HepG2 (cell line): Measurements from ENCODE around the gene SENP5. TPM values are rescaled to one million over a fixed set of nuclear protein-coding genes. Genes with fewer than 3 reads are reported as not detected.

ENCODE experiments used
- ATF6 ChIP-seq: sonication (generic); formaldehyde crosslinking; conservative IDR thresholded peaks from 2 replicates; pipeline ENCODE4 v1.4.0; 2020; ENCODE audit warnings: missing genetic modification reagents
- BRD4 ChIP-seq: sonication (generic); formaldehyde crosslinking; IDR thresholded peaks from 2 replicates; pipeline ENCODE4 v1.4.0; 2020; ENCODE audit warnings: missing genetic modification reagents
- HIVEP1 ChIP-seq: sonication (generic); formaldehyde crosslinking; IDR thresholded peaks from 2 replicates; pipeline ENCODE4 v1.4.0; 2020; ENCODE audit warnings: mild to moderate bottlenecking, missing genetic modification reagents
- MXI1 ChIP-seq: IDR thresholded peaks from 3 replicates; pipeline ENCODE4 v1.6.1; 2012; ENCODE audit warnings: low read depth, low read length, inconsistent platforms, borderline replicate concordance
- POLR2G ChIP-seq: fragments of 200-400 bp; formaldehyde crosslinking; IDR thresholded peaks from 2 replicates; pipeline ENCODE4 v1.6.1; 2018; ENCODE audit warnings: mild to moderate bottlenecking, low read depth, low read length, moderate library complexity
- RBFOX2 ChIP-seq: fragments of 200-400 bp; formaldehyde crosslinking; IDR thresholded peaks from 2 replicates; pipeline ENCODE4 v1.6.1; 2017; ENCODE audit warnings: low read depth, mild to moderate bottlenecking, low read length
- SP4 ChIP-seq: sonication (generic); formaldehyde crosslinking; IDR thresholded peaks from 2 replicates; pipeline ENCODE4 v1.8.1; 2023; ENCODE audit warnings: mild to moderate bottlenecking, missing genetic modification reagents
- U2AF2 ChIP-seq: fragments of 200-400 bp; formaldehyde crosslinking; IDR thresholded peaks from 2 replicates; pipeline ENCODE4 v1.6.1; 2017; ENCODE audit warnings: low read depth, mild to moderate bottlenecking, low read length
- ZBTB39 ChIP-seq: sonication (generic); formaldehyde crosslinking; IDR thresholded peaks from 2 replicates; pipeline ENCODE4 v1.5.0; 2020; ENCODE audit warnings: missing genetic modification reagents
- ZNF576 ChIP-seq: sonication (generic); formaldehyde crosslinking; IDR thresholded peaks from 2 replicates; pipeline ENCODE4 v1.4.0; 2020; ENCODE audit warnings: mild to moderate bottlenecking, missing genetic modification reagents
- polyA plus RNA-seq, 8 experiments: library from polyadenylated mRNA; depleted of rRNA in 3 of 8; stranded (reverse) in 7 of 8; unstranded in 1 of 8; fragments of >200 nt; fragmentation: Illumina TruSeq in 4 of 8; extraction: Trizol in 4 of 8; gene quantifications; 2 replicates each; pipeline versions ENCODE4 v1.2.1 to v1.2.3, GENCODE V29; 2011 to 2016; ENCODE audit warnings: low read depth in 4 of 8, missing spikeins in 1 of 8, mixed read lengths in 1 of 8; ENCODE audit not compliant: insufficient read depth in 1 of 8
- total RNA-seq, 5 experiments: library from RNA; depleted of rRNA; stranded (reverse); fragments of >200 nt; fragmentation: Illumina TruSeq; extraction: Trizol; gene quantifications; 2 replicates each; pipeline ENCODE4 v1.2.3, GENCODE V29; 2016; ENCODE audit warnings: low read depth in 1 of 5
- TF ChIP-seq, protein P1 (sequence below): sonication (generic); formaldehyde crosslinking; IDR thresholded peaks from 2 replicates; pipeline ENCODE4 v1.4.0; 2020; ENCODE audit warnings: missing genetic modification reagents
- TF ChIP-seq, protein P2 (sequence below): sonication (generic); formaldehyde crosslinking; IDR thresholded peaks from 2 replicates; pipeline ENCODE4 v1.4.0; 2020; ENCODE audit warnings: missing genetic modification reagents
- TF ChIP-seq, protein P3 (sequence below): sonication (generic); formaldehyde crosslinking; IDR thresholded peaks from 2 replicates; pipeline ENCODE4 v1.5.0; 2020; ENCODE audit warnings: mild to moderate bottlenecking, missing genetic modification reagents, borderline replicate concordance

The SENP5 gene
- total and polyA plus RNA-seq, 2 of the 13 experiments (the other 11 are each of a cell fraction or from before 2014, with no cell fraction given): 17.6 to 30.9 TPM

GRCh38 chr3:196969134-196969659 lies 101.5 kb downstream of the SENP5 start (continued):
- TF ChIP-seq ZBTB39 (CRISPR knock-in tag) (no peak), RBFOX2 (peak; percentile 93), HIVEP1 (peak; percentile 59; the same call in 1 of the 2 replicates), ZNF576 (CRISPR knock-in tag) (peak; percentile 66; the same call in 1 of the 2 replicates), ATF6 (CRISPR knock-in tag) (no peak), U2AF2 (no peak), BRD4 (CRISPR knock-in tag) (0 out of 2 replicates have a peak, but pooled peaks have one; percentile 31), MXI1 (no peak), SP4 (0 out of 2 replicates have a peak, but pooled peaks have one; percentile 35), POLR2G (peak; percentile 23; the same call in 1 of the 2 replicates)
- TF ChIP-seq, protein P1, sequence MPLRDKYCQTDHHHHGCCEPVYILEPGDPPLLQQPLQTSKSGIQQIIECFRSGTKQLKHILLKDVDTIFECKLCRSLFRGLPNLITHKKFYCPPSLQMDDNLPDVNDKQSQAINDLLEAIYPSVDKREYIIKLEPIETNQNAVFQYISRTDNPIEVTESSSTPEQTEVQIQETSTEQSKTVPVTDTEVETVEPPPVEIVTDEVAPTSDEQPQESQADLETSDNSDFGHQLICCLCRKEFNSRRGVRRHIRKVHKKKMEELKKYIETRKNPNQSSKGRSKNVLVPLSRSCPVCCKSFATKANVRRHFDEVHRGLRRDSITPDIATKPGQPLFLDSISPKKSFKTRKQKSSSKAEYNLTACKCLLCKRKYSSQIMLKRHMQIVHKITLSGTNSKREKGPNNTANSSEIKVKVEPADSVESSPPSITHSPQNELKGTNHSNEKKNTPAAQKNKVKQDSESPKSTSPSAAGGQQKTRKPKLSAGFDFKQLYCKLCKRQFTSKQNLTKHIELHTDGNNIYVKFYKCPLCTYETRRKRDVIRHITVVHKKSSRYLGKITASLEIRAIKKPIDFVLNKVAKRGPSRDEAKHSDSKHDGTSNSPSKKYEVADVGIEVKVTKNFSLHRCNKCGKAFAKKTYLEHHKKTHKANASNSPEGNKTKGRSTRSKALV: 0 out of 2 replicates have a peak, but pooled peaks have one; percentile 16
- TF ChIP-seq, protein P2, sequence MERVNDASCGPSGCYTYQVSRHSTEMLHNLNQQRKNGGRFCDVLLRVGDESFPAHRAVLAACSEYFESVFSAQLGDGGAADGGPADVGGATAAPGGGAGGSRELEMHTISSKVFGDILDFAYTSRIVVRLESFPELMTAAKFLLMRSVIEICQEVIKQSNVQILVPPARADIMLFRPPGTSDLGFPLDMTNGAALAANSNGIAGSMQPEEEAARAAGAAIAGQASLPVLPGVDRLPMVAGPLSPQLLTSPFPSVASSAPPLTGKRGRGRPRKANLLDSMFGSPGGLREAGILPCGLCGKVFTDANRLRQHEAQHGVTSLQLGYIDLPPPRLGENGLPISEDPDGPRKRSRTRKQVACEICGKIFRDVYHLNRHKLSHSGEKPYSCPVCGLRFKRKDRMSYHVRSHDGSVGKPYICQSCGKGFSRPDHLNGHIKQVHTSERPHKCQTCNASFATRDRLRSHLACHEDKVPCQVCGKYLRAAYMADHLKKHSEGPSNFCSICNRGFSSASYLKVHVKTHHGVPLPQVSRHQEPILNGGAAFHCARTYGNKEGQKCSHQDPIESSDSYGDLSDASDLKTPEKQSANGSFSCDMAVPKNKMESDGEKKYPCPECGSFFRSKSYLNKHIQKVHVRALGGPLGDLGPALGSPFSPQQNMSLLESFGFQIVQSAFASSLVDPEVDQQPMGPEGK: peak; percentile 61; the same call in 1 of the 2 replicates
- TF ChIP-seq, protein P3, sequence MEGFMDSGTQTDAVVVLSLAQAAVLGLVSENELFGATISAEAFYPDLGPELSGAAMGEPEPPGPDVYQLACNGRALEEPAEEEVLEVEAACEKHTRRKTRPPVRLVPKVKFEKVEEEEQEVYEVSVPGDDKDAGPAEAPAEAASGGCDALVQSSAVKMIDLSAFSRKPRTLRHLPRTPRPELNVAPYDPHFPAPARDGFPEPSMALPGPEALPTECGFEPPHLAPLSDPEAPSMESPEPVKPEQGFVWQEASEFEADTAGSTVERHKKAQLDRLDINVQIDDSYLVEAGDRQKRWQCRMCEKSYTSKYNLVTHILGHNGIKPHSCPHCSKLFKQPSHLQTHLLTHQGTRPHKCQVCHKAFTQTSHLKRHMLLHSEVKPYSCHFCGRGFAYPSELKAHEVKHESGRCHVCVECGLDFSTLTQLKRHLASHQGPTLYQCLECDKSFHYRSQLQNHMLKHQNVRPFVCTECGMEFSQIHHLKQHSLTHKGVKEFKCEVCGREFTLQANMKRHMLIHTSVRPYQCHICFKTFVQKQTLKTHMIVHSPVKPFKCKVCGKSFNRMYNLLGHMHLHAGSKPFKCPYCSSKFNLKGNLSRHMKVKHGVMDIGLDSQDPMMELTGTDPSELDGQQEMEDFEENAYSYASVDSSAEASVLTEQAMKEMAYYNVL (CRISPR knock-in tag): 0 out of 2 replicates have a peak, but pooled peaks have one; percentile 36
